ENCODE measurements around the gene FAM174C. TPM values are rescaled to one million over a fixed set of nuclear protein-coding genes. Genes with fewer than 3 reads are reported as not detected.

Gene FAM174C
- total and polyA plus RNA-seq, 10 of the 15 experiments (the other 5 are each of a cell fraction or from before 2014, with no cell fraction given): 0.89 to 94.6 (median 43.6) TPM

GRCh38 chr19:1275260-1275975 lies at the start of gene FAM174C (continued):
- TF ChIP-seq, protein P1, sequence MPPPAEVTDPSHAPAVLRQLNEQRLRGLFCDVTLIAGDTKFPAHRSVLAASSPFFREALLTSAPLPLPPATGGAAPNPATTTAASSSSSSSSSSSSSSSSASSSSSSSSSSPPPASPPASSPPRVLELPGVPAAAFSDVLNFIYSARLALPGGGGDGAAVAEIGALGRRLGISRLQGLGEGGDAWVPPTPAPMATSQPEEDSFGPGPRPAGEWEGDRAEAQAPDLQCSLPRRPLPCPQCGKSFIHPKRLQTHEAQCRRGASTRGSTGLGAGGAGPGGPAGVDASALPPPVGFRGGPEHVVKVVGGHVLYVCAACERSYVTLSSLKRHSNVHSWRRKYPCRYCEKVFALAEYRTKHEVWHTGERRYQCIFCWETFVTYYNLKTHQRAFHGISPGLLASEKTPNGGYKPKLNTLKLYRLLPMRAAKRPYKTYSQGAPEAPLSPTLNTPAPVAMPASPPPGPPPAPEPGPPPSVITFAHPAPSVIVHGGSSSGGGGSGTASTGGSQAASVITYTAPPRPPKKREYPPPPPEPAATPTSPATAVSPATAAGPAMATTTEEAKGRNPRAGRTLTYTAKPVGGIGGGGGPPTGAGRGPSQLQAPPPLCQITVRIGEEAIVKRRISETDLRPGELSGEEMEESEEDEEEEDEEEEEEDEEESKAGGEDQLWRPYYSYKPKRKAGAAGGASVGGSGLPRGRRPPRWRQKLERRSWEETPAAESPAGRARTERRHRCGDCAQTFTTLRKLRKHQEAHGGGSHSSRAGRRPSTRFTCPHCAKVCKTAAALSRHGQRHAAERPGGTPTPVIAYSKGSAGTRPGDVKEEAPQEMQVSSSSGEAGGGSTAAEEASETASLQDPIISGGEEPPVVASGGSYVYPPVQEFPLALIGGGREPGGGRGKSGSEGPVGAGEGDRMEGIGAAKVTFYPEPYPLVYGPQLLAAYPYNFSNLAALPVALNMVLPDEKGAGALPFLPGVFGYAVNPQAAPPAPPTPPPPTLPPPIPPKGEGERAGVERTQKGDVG (CRISPR knock-in tag; IDR thresholded peaks at IDR 0.05): no peak
- TF ChIP-seq RBBP5 (conservative IDR thresholded peaks at IDR 0.05): no peak
- no peak for TF ChIP-seq WRNIP1 (IDR thresholded peaks at IDR 0.05; ENCODE audit: borderline replicate concordance, low read depth, low read length)
- TF ChIP-seq CBX3 (IDR thresholded peaks at IDR 0.05; ENCODE audit: borderline replicate concordance, low read depth): no peak
- no peak for TF ChIP-seq IRF5 (IDR thresholded peaks at IDR 0.05; ENCODE audit: borderline replicate concordance)
- TF ChIP-seq NR2C1 (IDR thresholded peaks at IDR 0.05): peak; percentile 42
- TF ChIP-seq BRCA1 (IDR thresholded peaks at IDR 0.05; ENCODE audit: low read depth, low read length): no peak
- TF ChIP-seq SMARCA5 (IDR thresholded peaks at IDR 0.05): peak; percentile 100
- TF ChIP-seq, protein P2, sequence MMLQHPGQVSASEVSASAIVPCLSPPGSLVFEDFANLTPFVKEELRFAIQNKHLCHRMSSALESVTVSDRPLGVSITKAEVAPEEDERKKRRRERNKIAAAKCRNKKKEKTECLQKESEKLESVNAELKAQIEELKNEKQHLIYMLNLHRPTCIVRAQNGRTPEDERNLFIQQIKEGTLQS (IDR thresholded peaks at IDR 0.05; ENCODE audit: borderline replicate concordance, extremely low read depth, low read depth, low read length): peak; percentile 98
- no peak for TF ChIP-seq IKZF2 (IDR thresholded peaks at IDR 0.05)
- TF ChIP-seq ZNF217 (IDR thresholded peaks at IDR 0.05): peak; percentile 87; the same call in 1 of the 2 replicates
- TF ChIP-seq SUZ12 (IDR thresholded peaks at IDR 0.05; ENCODE audit: unreplicated experiment): no peak
- peak; percentile 69; the same call in 1 of the 2 replicates for TF ChIP-seq ZNF592 (IDR thresholded peaks at IDR 0.05)
- no peak for TF ChIP-seq ZNF622 (IDR thresholded peaks at IDR 0.05)
- TF ChIP-seq NFIC (IDR thresholded peaks at IDR 0.05; ENCODE audit: low read depth, low read length): no peak
- TF ChIP-seq, protein P3, sequence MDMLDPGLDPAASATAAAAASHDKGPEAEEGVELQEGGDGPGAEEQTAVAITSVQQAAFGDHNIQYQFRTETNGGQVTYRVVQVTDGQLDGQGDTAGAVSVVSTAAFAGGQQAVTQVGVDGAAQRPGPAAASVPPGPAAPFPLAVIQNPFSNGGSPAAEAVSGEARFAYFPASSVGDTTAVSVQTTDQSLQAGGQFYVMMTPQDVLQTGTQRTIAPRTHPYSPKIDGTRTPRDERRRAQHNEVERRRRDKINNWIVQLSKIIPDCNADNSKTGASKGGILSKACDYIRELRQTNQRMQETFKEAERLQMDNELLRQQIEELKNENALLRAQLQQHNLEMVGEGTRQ (IDR thresholded peaks at IDR 0.05; ENCODE audit: borderline replicate concordance, low read depth, low read length): peak; percentile 98
- 0 out of 2 replicates have a peak, but pooled peaks have one; percentile 46 for TF ChIP-seq TCF3 (IDR thresholded peaks at IDR 0.05; ENCODE audit: borderline replicate concordance, insufficient read depth, low read depth, low read length)
- TF ChIP-seq ZNF207 (IDR thresholded peaks at IDR 0.05; ENCODE audit: borderline replicate concordance): peak; percentile 94; the same call in 1 of the 2 replicates
- no peak for TF ChIP-seq HDGF (IDR thresholded peaks at IDR 0.05)
- TF ChIP-seq SUPT20H (IDR thresholded peaks at IDR 0.05; ENCODE audit: borderline replicate concordance, control insufficient read depth, low read depth, low read length): no peak

Data from GM12878 (cell line).